Right hindlimb (tissue), 1 donor: Measurements from ENCODE around the gene VPS41.

Experiments
- DNase-seq: peaks from one replicate; pipeline ENCODE4 v3.0.0-alpha.2; 2018

Gene VPS41

GRCh38 chr7:38905056-38905759 is 3.8 kb downstream of the VPS41 start:
- DNase-seq: no peak

GRCh38 chr7:38903057-38903456 is 5.9 kb downstream of the VPS41 start:
- no peak for DNase-seq

GRCh38 chr7:38902449-38902848 is 6.5 kb downstream of the VPS41 start:
- no peak for DNase-seq

GRCh38 chr7:38893061-38893460 is 15.9 kb downstream of the VPS41 start:
- no peak for DNase-seq

GRCh38 chr7:38890597-38890996 is 18.4 kb downstream of the VPS41 start:
- DNase-seq: no peak

GRCh38 chr7:38889872-38890432 is 19.0 kb downstream of the VPS41 start:
- no peak for DNase-seq

GRCh38 chr7:38889079-38889478 is 19.9 kb downstream of the VPS41 start:
- DNase-seq: no peak

- DNase-seq: no peak
These were observed 22.7 kb downstream of the VPS41 start for GRCh38 chr7:38886265-38886664.

- no peak for DNase-seq
These were observed 25.3 kb downstream of the VPS41 start for GRCh38 chr7:38883706-38884105.

- no peak for DNase-seq
These were observed 26.9 kb downstream of the VPS41 start for GRCh38 chr7:38881947-38882684.

GRCh38 chr7:38881015-38881414 is 28.0 kb downstream of the VPS41 start:
- no peak for DNase-seq

- DNase-seq: no peak
These were observed 28.5 kb downstream of the VPS41 start for GRCh38 chr7:38880454-38880853.

GRCh38 chr7:38880035-38880434 is 29.0 kb downstream of the VPS41 start:
- no peak for DNase-seq

- DNase-seq: no peak
These were observed 30.1 kb downstream of the VPS41 start for GRCh38 chr7:38878694-38879457.

- DNase-seq: no peak
These were observed 35.6 kb downstream of the VPS41 start for GRCh38 chr7:38873433-38873832.

- DNase-seq: no peak
These were observed 36.8 kb downstream of the VPS41 start for GRCh38 chr7:38872202-38872601.

- DNase-seq: no peak
These were observed 38.8 kb downstream of the VPS41 start for GRCh38 chr7:38870147-38870546.

GRCh38 chr7:38863601-38864291 is 45.2 kb downstream of the VPS41 start:
- no peak for DNase-seq

GRCh38 chr7:38862666-38863065 is 46.3 kb downstream of the VPS41 start:
- DNase-seq: no peak

GRCh38 chr7:38858259-38858884 is 50.6 kb downstream of the VPS41 start:
- no peak for DNase-seq

- DNase-seq: no peak
These were observed 53.1 kb downstream of the VPS41 start for GRCh38 chr7:38855867-38856266.

- DNase-seq: no peak
These were observed 53.6 kb downstream of the VPS41 start for GRCh38 chr7:38855386-38855785.
